Measurements from ENCODE around the gene SLC51A.

SLC51A gene

GRCh38 chr3:196227121-196227561, 10.8 kb downstream of the SLC51A start:
- no peak for TF ChIP-seq CTCF (IDR thresholded peaks at IDR 0.05; ENCODE audit: unreplicated experiment in 3 of 3)
- H3K36me3 Mint-ChIP-seq (ENCODE audit: low read depth): no peaks in the 10 kb centered on the region
- H3K9me3 Mint-ChIP-seq: no peaks in the 10 kb centered on the region
- peak overlapping the region in 1 of 3 experiments; percentile 4 for H3K4me3 Mint-ChIP-seq
- H3K27ac Mint-ChIP-seq: peak overlapping the region in 2 of 3 experiments; percentile 37 to 95
- H3K27me3 Mint-ChIP-seq (ENCODE audit: low read depth): peaks cover 4% of the 10 kb centered on the region
- H3K4me1 Mint-ChIP-seq: peaks cover 9% of the 10 kb centered on the region

GRCh38 chr3:196227629-196228493, 11.5 kb downstream of the SLC51A start:
- peak overlapping the region in 1 of 3 experiments; percentile 95 for H3K27ac Mint-ChIP-seq
- H3K9me3 Mint-ChIP-seq: no peaks in the 10 kb centered on the region
- no peaks in the 10 kb centered on the region for H3K36me3 Mint-ChIP-seq (ENCODE audit: low read depth)
- H3K4me1 Mint-ChIP-seq: peaks cover 9% of the 10 kb centered on the region
- peaks cover 4% of the 10 kb centered on the region for H3K27me3 Mint-ChIP-seq (ENCODE audit: low read depth)
- TF ChIP-seq CTCF (IDR thresholded peaks at IDR 0.05; ENCODE audit: unreplicated experiment in 3 of 3): no peak
- peak overlapping the region in 2 of 3 experiments; percentile 6 to 26 for H3K4me3 Mint-ChIP-seq

GRCh38 chr3:196232154-196232881, 16.0 kb downstream of the SLC51A start:
- Mint-ChIP-seq H3K4me1 (peaks cover 5% of the 10 kb centered on the region), H3K36me3 (ENCODE audit: low read depth) (peaks cover 16% of the 10 kb centered on the region), H3K4me3 (no peak overlapping the region), H3K27ac (no peak overlapping the region), H3K27me3 (ENCODE audit: low read depth) (peaks cover 4% of the 10 kb centered on the region), H3K9me3 (no peaks in the 10 kb centered on the region)
- no peak for TF ChIP-seq CTCF (IDR thresholded peaks at IDR 0.05; ENCODE audit: unreplicated experiment in 3 of 3)

- no peak overlapping the region for H3K27ac Mint-ChIP-seq
- H3K9me3 Mint-ChIP-seq: no peaks in the 10 kb centered on the region
Measured at GRCh38 chr3:196232882-196233251, 16.5 kb downstream of the SLC51A start.

GRCh38 chr3:196235452-196236122, 19.3 kb downstream of the SLC51A start:
- Mint-ChIP-seq H3K4me3 (no peak overlapping the region), H3K4me1 (no peaks in the 10 kb centered on the region), H3K27me3 (ENCODE audit: low read depth) (no peaks in the 10 kb centered on the region), H3K27ac (no peak overlapping the region), H3K9me3 (no peaks in the 10 kb centered on the region), H3K36me3 (ENCODE audit: low read depth) (peaks cover 39% of the 10 kb centered on the region)
- TF ChIP-seq CTCF (IDR thresholded peaks at IDR 0.05; ENCODE audit: unreplicated experiment in 3 of 3): no peak

More at GRCh38 chr3:196232882-196233251, 16.5 kb downstream of the SLC51A start:
- no peaks in the 10 kb centered on the region for H3K27me3 Mint-ChIP-seq (ENCODE audit: low read depth)
- H3K4me1 Mint-ChIP-seq: peaks cover under 1% of the 10 kb centered on the region
- H3K4me3 Mint-ChIP-seq: no peak overlapping the region
- H3K36me3 Mint-ChIP-seq (ENCODE audit: low read depth): peaks cover 19% of the 10 kb centered on the region
- TF ChIP-seq CTCF (IDR thresholded peaks at IDR 0.05; ENCODE audit: unreplicated experiment in 3 of 3): no peak
